HG02642 (cell line): ENCODE measurements around the gene BCKDHB.

Experiments
- ATAC-seq: cut with Tn5 transposase; IDR thresholded peaks from one replicate; pipeline ENCODE4 v1.9.1; 2021; ENCODE audit warnings: mild to moderate bottlenecking; ENCODE audit not compliant: unreplicated experiment, poor library complexity

BCKDHB gene

GRCh38 chr6:80145921-80146320 is 39.5 kb downstream of the BCKDHB start:
- no peak for ATAC-seq

- ATAC-seq = no peak
These were observed 41.7 kb downstream of the BCKDHB start for GRCh38 chr6:80148220-80148619.

GRCh38 chr6:80151635-80152034 is 45.2 kb downstream of the BCKDHB start:
- ATAC-seq = no peak

GRCh38 chr6:80154160-80154559 is 47.7 kb downstream of the BCKDHB start:
- no peak for ATAC-seq

DNA sequence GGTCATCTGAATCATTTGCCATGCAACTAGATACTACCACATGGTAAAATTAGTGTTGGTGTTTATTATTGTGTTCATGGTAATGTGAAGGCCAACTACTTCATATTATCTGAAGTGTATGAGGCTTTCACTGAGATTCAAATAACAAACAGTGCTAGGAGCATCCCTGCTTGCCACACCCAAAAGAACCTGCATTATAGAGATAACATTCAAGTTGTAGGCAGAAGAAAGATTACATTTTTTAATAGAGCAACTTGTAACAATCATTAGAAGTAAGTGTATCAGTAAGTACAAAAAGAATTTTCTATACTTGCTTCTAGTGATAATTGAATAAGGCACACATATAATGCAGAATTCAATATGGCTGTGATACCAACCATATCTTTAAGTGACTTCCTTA is 49.8 kb downstream of the BCKDHB start:
- no peak for ATAC-seq

- ATAC-seq = no peak
These were observed 52.1 kb downstream of the BCKDHB start for GRCh38 chr6:80158478-80158989.

DNA sequence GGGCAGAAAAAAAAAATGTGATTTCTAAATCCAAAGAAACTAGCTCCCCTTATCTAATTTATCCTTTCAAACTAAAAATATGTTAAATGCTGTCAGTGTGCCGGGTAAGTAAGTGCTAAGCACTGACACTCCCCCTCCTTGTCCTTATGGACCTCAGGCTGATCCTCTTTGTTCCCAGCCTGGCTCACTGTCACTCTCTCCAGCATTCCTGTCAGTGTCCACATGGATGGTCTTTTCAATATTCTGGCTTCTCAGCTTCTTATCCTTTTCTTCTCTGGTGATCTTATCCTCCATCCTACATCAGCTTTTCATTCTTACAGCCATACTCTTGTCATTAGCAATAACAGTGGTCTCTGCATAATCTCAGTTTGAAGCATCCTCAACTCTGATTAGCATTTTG is 55.0 kb downstream of the BCKDHB start:
- no peak for ATAC-seq

- peak; percentile 76 for ATAC-seq
These were observed 57.3 kb downstream of the BCKDHB start for GRCh38 chr6:80163754-80164187.

GRCh38 chr6:80165143-80165542 is 58.7 kb downstream of the BCKDHB start:
- ATAC-seq = peak; percentile 94

- ATAC-seq = no peak
These were observed 59.3 kb downstream of the BCKDHB start for GRCh38 chr6:80165819-80166218.

DNA sequence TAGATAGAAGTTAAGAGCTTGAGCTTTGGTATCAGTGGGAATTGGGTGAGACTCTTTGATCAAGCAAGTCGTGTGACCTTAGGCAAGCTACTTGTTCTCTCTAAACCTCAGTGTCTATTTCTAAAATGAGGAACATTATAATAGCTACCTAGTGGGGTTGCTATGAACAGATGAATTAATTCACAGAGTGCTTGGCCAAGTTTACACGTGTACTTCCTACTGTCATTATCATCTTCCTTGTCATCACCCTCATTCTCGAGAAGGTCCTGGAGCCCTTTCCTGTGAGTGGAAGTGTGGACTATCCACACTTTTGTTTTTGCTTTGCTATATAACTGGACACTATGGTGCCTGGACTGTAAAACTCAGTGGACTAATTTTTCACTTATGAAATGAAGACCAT is 64.0 kb downstream of the BCKDHB start:
- ATAC-seq = no peak

- no peak for ATAC-seq
These were observed 66.9 kb downstream of the BCKDHB start for GRCh38 chr6:80173411-80173810.

DNA sequence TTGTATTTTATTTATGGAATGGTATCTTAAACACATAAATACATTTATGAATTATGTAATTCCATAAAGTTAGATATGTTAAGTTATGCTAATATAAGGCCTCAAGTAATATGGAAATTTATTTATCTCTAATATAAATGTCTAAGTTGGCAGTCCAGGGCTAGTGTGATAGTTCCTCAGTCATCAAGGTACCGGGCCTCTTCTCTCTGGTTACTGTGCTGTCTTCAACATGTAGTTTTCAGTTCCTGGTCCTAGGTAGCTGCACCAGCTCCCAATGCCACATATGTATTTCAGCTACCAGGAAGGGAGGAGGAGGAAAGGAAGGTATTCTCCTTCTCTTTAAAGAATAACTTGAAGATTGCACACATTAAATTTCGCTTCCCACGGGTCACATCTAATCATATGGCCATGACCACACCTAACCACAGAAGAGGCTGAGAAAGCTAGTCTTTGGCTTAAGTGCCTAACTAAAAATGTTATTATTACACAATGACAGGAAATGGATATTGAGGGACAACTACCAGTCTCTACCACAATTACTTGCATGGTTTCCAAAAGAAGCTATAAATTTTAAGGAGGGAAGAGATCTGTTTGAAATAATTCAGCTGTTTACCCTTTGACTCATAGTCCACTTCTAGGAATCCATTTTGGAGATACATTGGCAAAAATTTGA is 68.6 kb downstream of the BCKDHB start:
- no peak for ATAC-seq

DNA sequence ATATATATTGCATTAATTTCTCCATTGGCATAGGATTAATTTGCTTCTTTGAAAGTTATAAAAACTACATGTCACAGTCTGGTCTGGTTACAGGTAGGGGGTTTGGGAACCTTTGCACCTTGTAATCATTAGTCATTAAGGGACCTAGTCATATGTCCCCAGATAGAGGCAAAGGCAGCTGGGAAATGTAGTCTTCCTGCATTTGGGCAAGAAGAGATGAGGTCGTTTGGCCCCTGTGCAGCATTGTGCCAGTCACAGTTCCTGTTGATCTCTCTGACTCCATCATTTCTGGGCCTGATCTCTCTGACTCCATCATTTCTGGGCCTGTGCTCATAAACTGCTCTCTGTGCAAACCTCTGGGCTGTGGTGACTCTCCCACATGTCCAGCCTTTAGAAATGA is 73.2 kb downstream of the BCKDHB start:
- peak; percentile 53 for ATAC-seq

- ATAC-seq = no peak
These were observed 75.0 kb downstream of the BCKDHB start for GRCh38 chr6:80181352-80182081.

DNA sequence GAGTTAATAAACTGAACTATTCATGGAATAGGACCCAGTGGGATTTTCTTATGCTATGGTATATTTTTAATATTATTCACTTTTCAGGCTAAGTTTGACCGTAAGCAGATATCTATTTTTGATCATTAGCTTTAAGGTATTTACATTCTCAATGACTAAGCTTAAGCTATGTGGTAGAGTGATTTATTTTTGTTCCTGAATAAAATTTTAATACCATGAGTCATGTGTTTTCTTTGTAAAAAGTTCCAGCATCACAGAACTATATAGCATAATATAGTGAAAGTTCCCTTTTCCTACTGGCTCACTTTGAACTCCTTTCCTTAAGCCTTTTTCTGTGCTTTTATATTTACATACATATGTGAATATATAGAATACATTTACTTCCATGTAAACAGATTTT is 75.8 kb downstream of the BCKDHB start:
- no peak for ATAC-seq

- ATAC-seq = no peak
These were observed 76.7 kb downstream of the BCKDHB start for GRCh38 chr6:80183019-80183795.

DNA sequence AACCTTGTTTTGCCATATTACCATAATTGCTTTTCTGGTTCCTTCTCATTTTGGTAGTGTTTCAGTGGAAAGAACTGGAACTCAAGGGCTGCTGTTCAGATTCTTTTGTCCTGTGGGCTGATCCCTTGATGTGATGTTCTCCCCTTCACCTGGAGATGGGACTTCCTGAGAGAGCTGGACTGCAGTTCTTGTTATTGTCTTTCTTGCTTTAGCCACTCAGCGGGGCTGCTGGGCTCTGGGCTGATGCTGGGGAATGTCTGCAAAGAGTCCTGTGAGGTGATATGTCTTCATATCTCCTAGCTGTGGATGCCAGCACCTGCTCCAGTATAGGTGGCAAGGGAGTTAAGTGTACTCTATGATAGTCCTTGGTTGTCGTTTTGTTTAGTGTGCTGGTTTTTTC is 79.0 kb downstream of the BCKDHB start:
- no peak for ATAC-seq

GRCh38 chr6:80186082-80186481 is 79.6 kb downstream of the BCKDHB start:
- ATAC-seq = no peak

DNA sequence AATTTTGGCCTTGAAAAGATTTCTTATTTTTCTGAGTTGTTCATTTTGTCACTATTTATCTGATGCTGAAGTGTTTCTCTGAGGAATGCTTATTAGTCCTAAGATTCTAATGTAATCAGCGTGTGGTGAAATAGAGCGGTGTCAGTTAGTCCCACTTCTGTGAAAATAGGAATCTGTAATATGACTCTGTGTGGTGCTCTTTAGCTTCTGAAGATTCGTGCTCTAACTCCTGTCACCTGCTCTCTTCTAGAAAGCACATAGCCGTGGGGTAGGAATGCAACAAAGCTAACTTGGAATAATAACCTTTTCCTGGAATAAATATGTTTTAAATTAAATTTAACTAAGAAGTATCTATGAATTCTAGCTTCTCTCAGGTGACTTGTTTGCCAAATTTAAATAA is 90.4 kb downstream of the BCKDHB start:
- ATAC-seq = no peak

DNA sequence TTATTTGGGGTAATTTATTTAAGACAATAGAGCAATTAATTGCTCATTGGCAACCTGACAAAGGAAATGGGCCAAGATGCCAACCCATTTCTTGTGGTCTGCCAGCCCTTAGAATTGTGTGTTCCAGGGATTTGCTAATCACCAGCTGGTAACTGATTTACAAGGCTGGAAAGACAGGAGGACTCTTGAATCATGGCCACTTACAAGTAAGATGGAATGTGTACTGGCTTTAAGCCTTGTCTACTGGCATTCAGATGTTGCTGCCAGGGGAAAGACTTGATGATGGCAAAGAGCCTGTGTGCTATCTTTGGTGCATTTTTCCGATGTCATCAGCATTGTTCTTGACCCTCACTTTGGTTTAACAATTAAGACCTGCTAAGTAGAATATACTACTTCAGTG is 91.0 kb downstream of the BCKDHB start:
- no peak for ATAC-seq
